GM23338 (cell line): ENCODE measurements around the gene WEE2. TPM values are rescaled to one million over a fixed set of nuclear protein-coding genes. Genes with fewer than 3 reads are reported as not detected.

Source experiments
- ATAC-seq: fragments of 200-7000 bp; cut with Tn5 transposase; 3 replicates; pipeline ENCODE4 v1.9.1; 2020
- DNase-seq: peaks from one replicate; pipeline ENCODE4 v3.0.0-alpha.2; 2015; ENCODE audit warnings: low spot score
- H2AFZ ChIP-seq: fragments of 200-600 bp; sonication (generic); 2 replicates; pipeline ENCODE4 v1.8.0; 2016; ENCODE audit warnings: antibody characterized with exemption, mild to moderate bottlenecking, moderate library complexity
- H3F3A ChIP-seq: fragments of 200-600 bp; sonication (generic); replicated peaks from 2 replicates; pipeline ENCODE4 v1.8.0; 2017; ENCODE audit warnings: antibody characterized with exemption, mixed run types, low read depth
- H3K27ac ChIP-seq: fragments of 200-600 bp; sonication (generic); 2 replicates; pipeline ENCODE4 v1.6.1; 2016; ENCODE audit warnings: low read depth
- H3K27me3 ChIP-seq: fragments of 200-600 bp; sonication (generic); 2 replicates; pipeline ENCODE4 v1.8.0; 2016; ENCODE audit warnings: mild to moderate bottlenecking, mixed run types, moderate library complexity; ENCODE audit not compliant: insufficient read depth
- H3K36me3 ChIP-seq: fragments of 200-600 bp; sonication (generic); 2 replicates; pipeline ENCODE4 v1.8.0; 2016; ENCODE audit warnings: mild to moderate bottlenecking; ENCODE audit not compliant: insufficient read depth
- H3K4me1 ChIP-seq: fragments of 200-600 bp; sonication (generic); 2 replicates; pipeline ENCODE4 v1.8.0; 2016; ENCODE audit warnings: mild to moderate bottlenecking, moderate library complexity; ENCODE audit not compliant: insufficient read depth
- H3K4me2 ChIP-seq: fragments of 200-600 bp; sonication (generic); 2 replicates; pipeline ENCODE4 v1.7.1; 2017; ENCODE audit warnings: mixed run types
- H3K4me3 ChIP-seq: fragments of 200-600 bp; sonication (generic); 2 replicates; pipeline ENCODE4 v1.6.1; 2016; ENCODE audit warnings: mixed run types
- H3K79me2 ChIP-seq: fragments of 200-600 bp; sonication (generic); replicated peaks from 2 replicates; pipeline ENCODE4 v1.8.0; 2017; ENCODE audit warnings: mild to moderate bottlenecking; ENCODE audit not compliant: insufficient read depth
- H3K9me2 ChIP-seq: fragments of 200-600 bp; sonication (generic); 2 replicates; pipeline ENCODE4 v1.8.0; 2017; ENCODE audit not compliant: insufficient read depth
- H4K20me1 ChIP-seq: fragments of 200-600 bp; sonication (generic); replicated peaks from 2 replicates; pipeline ENCODE4 v1.8.0; 2017; ENCODE audit warnings: mild to moderate bottlenecking; ENCODE audit not compliant: insufficient read depth
- H3K27ac Mint-ChIP-seq: 2 replicates; pipeline ENCODE4 v1.8.0; 2020; ENCODE audit warnings: inconsistent platforms, mild to moderate bottlenecking, moderate library complexity, mixed read lengths
- H3K27me3 Mint-ChIP-seq: 3 replicates; pipeline ENCODE4 v1.8.0; 2022; ENCODE audit warnings: low read depth, mild to moderate bottlenecking, moderate library complexity, mixed read lengths, inconsistent platforms; ENCODE audit not compliant: insufficient read depth, poor library complexity
- H3K36me3 Mint-ChIP-seq: 3 replicates; pipeline ENCODE4 v1.8.0; 2021; ENCODE audit warnings: low read depth, mild to moderate bottlenecking, inconsistent platforms, moderate library complexity, mixed read lengths
- H3K4me1 Mint-ChIP-seq: 3 replicates; pipeline ENCODE4 v1.8.0; 2020; ENCODE audit warnings: mild to moderate bottlenecking, inconsistent platforms, mixed read lengths
- H3K4me3 Mint-ChIP-seq: 3 replicates; pipeline ENCODE4 v1.8.0; 2021; ENCODE audit warnings: moderate library complexity, mild to moderate bottlenecking, inconsistent platforms, mixed read lengths
- H3K9me3 Mint-ChIP-seq: 3 replicates; pipeline ENCODE4 v1.8.0; 2020; ENCODE audit warnings: moderate library complexity, mild to moderate bottlenecking, inconsistent platforms, mixed read lengths
- CREB1 ChIP-seq: fragments of 250-450 bp; sonication (Bioruptor Pico); IDR thresholded peaks from 2 replicates; pipeline ENCODE4 v1.5.0; 2020; ENCODE audit warnings: low read depth, mild to moderate bottlenecking, moderate library complexity
- CTCF ChIP-seq, 2 experiments: fragments of 200-600 bp in 1 of 2; sonication (generic) in 1 of 2; conservative IDR thresholded peaks; 2 replicates each; pipeline versions ENCODE4 v1.5.1 to v1.6.1; 2016 to 2017; ENCODE audit warnings: antibody characterized with exemption in 2 of 2, low read depth in 2 of 2, mild to moderate bottlenecking in 2 of 2, moderate library complexity in 1 of 2
- ETS1 ChIP-seq: IDR thresholded peaks from 2 replicates; pipeline ENCODE4 v1.6.1; 2016; ENCODE audit warnings: antibody characterized with exemption
- EZH2 ChIP-seq: fragments of 200-600 bp; sonication (generic); IDR thresholded peaks from one replicate; pipeline ENCODE4 v1.8.0; 2017; ENCODE audit warnings: antibody characterized with exemption, mild to moderate bottlenecking, low read depth; ENCODE audit not compliant: unreplicated experiment
- EZH2phosphoT487 ChIP-seq: fragments of 200-600 bp; sonication (generic); IDR thresholded peaks from one replicate; pipeline ENCODE4 v1.8.1; 2018; ENCODE audit warnings: antibody characterized with exemption; ENCODE audit not compliant: unreplicated experiment
- JUNB ChIP-seq: IDR thresholded peaks from one replicate; pipeline ENCODE4 v1.6.1; 2016; ENCODE audit warnings: antibody characterized with exemption; ENCODE audit not compliant: unreplicated experiment
- NANOG ChIP-seq: IDR thresholded peaks from 2 replicates; pipeline ENCODE4 v1.6.1; 2016; ENCODE audit warnings: antibody characterized with exemption, borderline replicate concordance
- POLR2AphosphoS5 ChIP-seq: IDR thresholded peaks from 2 replicates; pipeline ENCODE4 v1.6.1; 2016; ENCODE audit warnings: antibody characterized with exemption, low read depth
- REST ChIP-seq: IDR thresholded peaks from one replicate; pipeline ENCODE4 v1.6.1; 2018; ENCODE audit warnings: antibody characterized with exemption; ENCODE audit not compliant: unreplicated experiment
- ZNF114 ChIP-seq: fragments of 250-450 bp; sonication (Bioruptor Pico); IDR thresholded peaks from 2 replicates; pipeline ENCODE4 v1.5.0; 2020; ENCODE audit warnings: mild to moderate bottlenecking, moderate library complexity
- ZNF331 ChIP-seq: fragments of 250-450 bp; sonication (Bioruptor Pico); IDR thresholded peaks from 2 replicates; pipeline ENCODE4 v1.5.0; 2020; ENCODE audit warnings: low read depth, mild to moderate bottlenecking, moderate library complexity
- polyA plus RNA-seq: library from polyadenylated mRNA; unstranded; fragments of >200 nt; fragmentation: Nextera tagmentation; extraction: Ambion mirVana; gene quantifications from 2 replicates; pipeline ENCODE4 v1.2.1, GENCODE V29; 2016
- total RNA-seq: library from RNA; depleted of rRNA; stranded (reverse); fragments of >200 nt; shearing (Covaris generic); gene quantifications from 2 replicates; pipeline ENCODE4 v1.2.3, GENCODE V29; 2014

Gene WEE2
- total and polyA plus RNA-seq, 2 experiments from 2014 or later: not detected

GRCh38 chr7:141695803-141696289, 12.3 kb upstream of the WEE2 start (continued):
- TF ChIP-seq CTCF (conservative IDR thresholded peaks at IDR 0.05; ENCODE audit: low read depth in 2 of 2) (no peak), ETS1 (no peak), EZH2 (no peak), ZNF114 (no peak), POLR2AphosphoS5 (no peak), EZH2phosphoT487 (no peak), CREB1 (CRISPR knock-in tag) (no peak)

DNA sequence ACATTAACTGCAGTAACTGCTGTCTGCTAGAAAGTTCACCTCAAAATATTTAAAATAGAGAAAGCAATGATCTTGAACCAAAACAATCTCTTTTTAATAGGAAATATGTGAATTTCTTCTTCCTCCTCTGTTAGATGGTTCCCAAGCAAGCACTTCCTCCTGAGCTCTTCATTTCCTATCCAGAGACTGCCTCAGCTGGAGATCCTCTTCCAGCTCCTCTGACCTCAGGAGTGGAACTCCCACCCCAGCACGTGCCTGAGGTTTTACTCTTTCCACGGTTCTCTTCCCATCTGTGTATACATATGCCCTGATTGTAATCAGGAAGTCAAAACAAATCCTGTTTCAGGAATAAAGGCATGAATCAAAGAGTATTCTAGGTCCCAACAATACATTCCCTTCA, 11.8 kb upstream of the WEE2 start:
- H3K4me2 ChIP-seq: no peak overlapping the region
- H2AFZ ChIP-seq: no peak overlapping the region
- peaks cover 3% of the 10 kb centered on the region; the same call in 1 of the 2 replicates for H3F3A ChIP-seq
- H3K4me1 Mint-ChIP-seq: peaks cover 69% of the 10 kb centered on the region
- H3K9me2 ChIP-seq: no peaks in the 10 kb centered on the region
- peaks cover 47% of the 10 kb centered on the region for H3K4me1 ChIP-seq
- no peaks in the 10 kb centered on the region for H3K27me3 ChIP-seq
- no peaks in the 10 kb centered on the region for H3K36me3 ChIP-seq
- peaks cover 85% of the 10 kb centered on the region for H3K79me2 ChIP-seq
- H3K36me3 Mint-ChIP-seq: no peaks in the 10 kb centered on the region
- H3K27ac ChIP-seq: no peak overlapping the region
- no peak overlapping the region; the same call in 1 of the 2 replicates for H3K27ac Mint-ChIP-seq
- DNase-seq (no peak), ATAC-seq (no peak)
- H4K20me1 ChIP-seq: peaks cover 7% of the 10 kb centered on the region; the same call in 1 of the 2 replicates
- no peaks in the 10 kb centered on the region for H3K9me3 Mint-ChIP-seq
- H3K4me3 ChIP-seq: no peak overlapping the region
- H3K4me3 Mint-ChIP-seq: no peak overlapping the region
- peaks cover 4% of the 10 kb centered on the region for H3K27me3 Mint-ChIP-seq
- TF ChIP-seq REST (no peak), CTCF (conservative IDR thresholded peaks at IDR 0.05; ENCODE audit: low read depth in 2 of 2) (no peak), CREB1 (CRISPR knock-in tag) (no peak), JUNB (no peak), ZNF114 (no peak), ZNF331 (CRISPR knock-in tag) (no peak), NANOG (no peak)
